Measurements from ENCODE around the gene NPAS2.

Gene NPAS2

GRCh38 chr2:101030866-101031554 is 211.1 kb downstream of the NPAS2 start:
- Mint-ChIP-seq H3K4me3 (no peak overlapping the region), H3K27me3 (peaks cover 19 to 60% of the 10 kb centered on the region in 2 donors), H3K27ac (no peak overlapping the region), H3K36me3 (ENCODE audit: insufficient read depth) (no peaks in the 10 kb centered on the region), H3K4me1 (ENCODE audit: low read depth in 2 of 2) (no peaks in the 10 kb centered on the region), H3K9me3 (no peaks in the 10 kb centered on the region)
- DNase-seq (no peak), ATAC-seq (replicated peaks) (no peak)

- no peaks in the 10 kb centered on the region for H3K9me3 Mint-ChIP-seq
- H3K4me3 Mint-ChIP-seq, result no peak overlapping the region
- no peak overlapping the region for H3K27ac Mint-ChIP-seq
- DNase-seq, result no peak
- H3K4me1 Mint-ChIP-seq (ENCODE audit: low read depth in 2 of 2), result no peaks in the 10 kb centered on the region
- no peak for ATAC-seq (replicated peaks)
- no peaks in the 10 kb centered on the region for H3K36me3 Mint-ChIP-seq (ENCODE audit: insufficient read depth)
- H3K27me3 Mint-ChIP-seq, result peaks cover 19 to 60% of the 10 kb centered on the region in 2 donors
These were observed 212.3 kb downstream of the NPAS2 start for GRCh38 chr2:101032084-101032776.

- Mint-ChIP-seq H3K36me3 (ENCODE audit: insufficient read depth) (no peaks in the 10 kb centered on the region), H3K4me3 (no peak overlapping the region), H3K27ac (peak overlapping the region in 1 of 2 donors; percentile 62), H3K9me3 (no peaks in the 10 kb centered on the region), H3K4me1 (ENCODE audit: low read depth in 2 of 2) (peaks cover 0 to 3% of the 10 kb centered on the region in 2 donors), H3K27me3 (peaks cover 23 to 47% of the 10 kb centered on the region in 2 donors)
- ATAC-seq (replicated peaks) (no peak), DNase-seq (no peak)
These were observed 216.6 kb downstream of the NPAS2 start for GRCh38 chr2:101036562-101036961.

GRCh38 chr2:101037161-101037755 is 217.3 kb downstream of the NPAS2 start:
- peaks cover 18 to 40% of the 10 kb centered on the region in 2 donors for H3K27me3 Mint-ChIP-seq
- no peak for DNase-seq

GRCh38 chr2:101038455-101039255 is 218.7 kb downstream of the NPAS2 start:
- H3K36me3 Mint-ChIP-seq (ENCODE audit: insufficient read depth), result no peaks in the 10 kb centered on the region
- H3K27ac Mint-ChIP-seq, result no peak overlapping the region
- ATAC-seq (replicated peaks) (no peak), DNase-seq (no peak)
- no peak overlapping the region for H3K4me3 Mint-ChIP-seq
- no peaks in the 10 kb centered on the region for H3K9me3 Mint-ChIP-seq
- H3K4me1 Mint-ChIP-seq (ENCODE audit: low read depth in 2 of 2), result peaks cover 0 to 3% of the 10 kb centered on the region in 2 donors
- H3K27me3 Mint-ChIP-seq, result peaks cover 13 to 42% of the 10 kb centered on the region in 2 donors

More at GRCh38 chr2:101037161-101037755, 217.3 kb downstream of the NPAS2 start:
- no peaks in the 10 kb centered on the region for H3K9me3 Mint-ChIP-seq
- no peak overlapping the region for H3K4me3 Mint-ChIP-seq
- no peak for ATAC-seq (replicated peaks)
- H3K4me1 Mint-ChIP-seq (ENCODE audit: low read depth in 2 of 2), result peaks cover 0 to 3% of the 10 kb centered on the region in 2 donors
- no peaks in the 10 kb centered on the region for H3K36me3 Mint-ChIP-seq (ENCODE audit: insufficient read depth)
- peak overlapping the region in 1 of 2 donors; percentile 62 for H3K27ac Mint-ChIP-seq

GRCh38 chr2:101040072-101040471 is 220.1 kb downstream of the NPAS2 start:
- Mint-ChIP-seq H3K27me3 (peaks cover 12 to 41% of the 10 kb centered on the region in 2 donors), H3K4me1 (ENCODE audit: low read depth in 2 of 2) (peaks cover 0 to 3% of the 10 kb centered on the region in 2 donors), H3K27ac (peak overlapping the region in 1 of 2 donors; percentile 46), H3K36me3 (ENCODE audit: insufficient read depth) (no peaks in the 10 kb centered on the region), H3K4me3 (no peak overlapping the region), H3K9me3 (no peaks in the 10 kb centered on the region)
- no peak for DNase-seq
- no peak for ATAC-seq (replicated peaks)

- ATAC-seq (replicated peaks), result no peak
- no peak for DNase-seq
- H3K27me3 Mint-ChIP-seq, result peaks cover 12 to 40% of the 10 kb centered on the region in 2 donors
- no peak overlapping the region for H3K27ac Mint-ChIP-seq
- H3K4me1 Mint-ChIP-seq (ENCODE audit: low read depth in 2 of 2), result peaks cover 0 to 3% of the 10 kb centered on the region in 2 donors
- H3K36me3 Mint-ChIP-seq (ENCODE audit: insufficient read depth), result no peaks in the 10 kb centered on the region
- no peak overlapping the region for H3K4me3 Mint-ChIP-seq
- H3K9me3 Mint-ChIP-seq, result no peaks in the 10 kb centered on the region
These were observed 220.8 kb downstream of the NPAS2 start for GRCh38 chr2:101040761-101041160.

- H3K9me3 Mint-ChIP-seq, result no peaks in the 10 kb centered on the region
- no peak overlapping the region for H3K4me3 Mint-ChIP-seq
- DNase-seq (no peak), ATAC-seq (replicated peaks) (no peak)
- no peak overlapping the region for H3K27ac Mint-ChIP-seq
- H3K36me3 Mint-ChIP-seq (ENCODE audit: insufficient read depth), result no peaks in the 10 kb centered on the region
- peaks cover 0 to 3% of the 10 kb centered on the region in 2 donors for H3K4me1 Mint-ChIP-seq (ENCODE audit: low read depth in 2 of 2)
- H3K27me3 Mint-ChIP-seq, result peaks cover 12 to 38% of the 10 kb centered on the region in 2 donors
These were observed 221.5 kb downstream of the NPAS2 start for GRCh38 chr2:101041413-101041812.

GRCh38 chr2:101045330-101045729 is 225.4 kb downstream of the NPAS2 start:
- no peak for ATAC-seq (replicated peaks)
- no peak for DNase-seq
- H3K27me3 Mint-ChIP-seq, result peaks cover 8 to 31% of the 10 kb centered on the region in 2 donors
- H3K27ac Mint-ChIP-seq, result no peak overlapping the region
- H3K36me3 Mint-ChIP-seq (ENCODE audit: insufficient read depth), result no peaks in the 10 kb centered on the region
- peaks cover 0 to 3% of the 10 kb centered on the region in 2 donors for H3K4me1 Mint-ChIP-seq (ENCODE audit: low read depth in 2 of 2)
- no peak overlapping the region for H3K4me3 Mint-ChIP-seq
- no peaks in the 10 kb centered on the region for H3K9me3 Mint-ChIP-seq

All from effector memory CD8-positive, alpha-beta T cell (primary cell).